Caco-2 (cell line): ENCODE measurements around the gene ZNF747. TPM values are rescaled to one million over a fixed set of nuclear protein-coding genes. Genes with fewer than 3 reads are reported as not detected.

Experiments used
- BruUV-seq: library from RNA; stranded (reverse); fragments of 400-500 nt; replicated peaks from 2 replicates; lab custom pipeline; 2021; lab: Mats Ljungman, UMichigan
- CTCF ChIA-PET: fragments of 300-600 bp; sonication (Branson Sonifier 250); formaldehyde crosslinking; loops from one replicate; lab custom pipeline; 2022; ENCODE audit warnings: antibody characterized with exemption; lab: Charles Lee
- POLR2A ChIA-PET: fragments of 300-600 bp; sonication (Branson Sonifier 250); formaldehyde crosslinking; loops from one replicate; lab custom pipeline; 2022; ENCODE audit warnings: antibody characterized with exemption; lab: Charles Lee
- DNase-seq, 2 experiments: peaks; one replicate each; pipeline versions ENCODE4 v3.0.0 to v3.0.0-alpha.2; 2020 to 2022
- H3K27me3 ChIP-seq: replicated peaks from 2 replicates; pipeline ENCODE4 v1.6.0; 2011; ENCODE audit warnings: low read length; ENCODE audit not compliant: control insufficient read depth, insufficient read depth
- H3K36me3 ChIP-seq: 2 replicates; pipeline ENCODE4 v1.5.1; 2011; ENCODE audit warnings: low read length; ENCODE audit not compliant: control insufficient read depth, insufficient read depth
- H3K4me1 ChIP-seq: fragments of 250-450 bp; sonication (Bioruptor Pico); 2 replicates; pipeline ENCODE4 v1.5.1; 2020; ENCODE audit warnings: mild to moderate bottlenecking
- H3K4me3 ChIP-seq: 2 replicates; pipeline ENCODE4 v1.5.1; 2011; ENCODE audit warnings: low read depth, mild to moderate bottlenecking, control low read depth, low read length
- H3K9me3 ChIP-seq: fragments of 250-450 bp; sonication (Bioruptor Pico); 2 replicates; pipeline ENCODE4 v1.5.1; 2020; ENCODE audit warnings: mild to moderate bottlenecking, moderate library complexity
- H3K27ac Mint-ChIP-seq: one replicate; pipeline ENCODE4 v1.8.0; 2022; ENCODE audit warnings: mixed read lengths; ENCODE audit not compliant: unreplicated experiment
- H3K27me3 Mint-ChIP-seq: one replicate; pipeline ENCODE4 v1.8.0; 2022; ENCODE audit warnings: mixed read lengths; ENCODE audit not compliant: insufficient read depth, unreplicated experiment
- H3K36me3 Mint-ChIP-seq: one replicate; pipeline ENCODE4 v1.8.0; 2022; ENCODE audit warnings: mild to moderate bottlenecking, mixed read lengths; ENCODE audit not compliant: insufficient read depth, unreplicated experiment
- H3K4me1 Mint-ChIP-seq: one replicate; pipeline ENCODE4 v1.8.0; 2022; ENCODE audit warnings: low read depth, mixed read lengths; ENCODE audit not compliant: unreplicated experiment
- H3K4me3 Mint-ChIP-seq: one replicate; pipeline ENCODE4 v1.8.0; 2022; ENCODE audit warnings: mild to moderate bottlenecking, moderate library complexity, mixed read lengths; ENCODE audit not compliant: unreplicated experiment
- H3K9me3 Mint-ChIP-seq: one replicate; pipeline ENCODE4 v1.8.0; 2022; ENCODE audit warnings: mixed read lengths; ENCODE audit not compliant: unreplicated experiment
- CTCF ChIP-seq, 2 experiments: fragments of 200-600 bp in 1 of 2; IDR thresholded peaks; 1 replicate in 1 of 2; 2 replicates in 1 of 2; pipeline versions ENCODE4 v1.5.1 to v1.8.0; 2011 to 2022; ENCODE audit warnings: antibody characterized with exemption in 1 of 2, control low read depth in 1 of 2, inconsistent platforms in 1 of 2, low read depth in 1 of 2, low read length in 1 of 2, mild to moderate bottlenecking in 1 of 2, moderate library complexity in 1 of 2; ENCODE audit not compliant: insufficient read depth in 1 of 2, severe bottlenecking in 1 of 2, unreplicated experiment in 1 of 2
- intact Hi-C: fragments of 100-400 bp; cut with micrococcal nuclease; formaldehyde crosslinking; loops from one replicate; pipeline ENCODE4 v1.10.0; 2022; ENCODE audit not compliant: unreplicated experiment
- total RNA-seq: library from RNA; stranded (reverse); gene quantifications from 2 replicates; pipeline ENCODE4 v1.2.3, GENCODE V29; 2022

Gene ZNF747
- total RNA-seq, 1 experiment from 2014 or later, result 8.1 TPM

GRCh38 chr16:30555315-30556124 lies 20.9 kb upstream of the ZNF747 start:
- Mint-ChIP-seq H3K27ac (no peak overlapping the region), H3K9me3 (no peaks in the 10 kb centered on the region), H3K36me3 (peaks cover 18% of the 10 kb centered on the region), H3K4me3 (no peak overlapping the region), H3K27me3 (no peaks in the 10 kb centered on the region), H3K4me1 (peaks cover 6% of the 10 kb centered on the region)
- ChIA-PET CTCF (no interaction called here), POLR2A (no interaction called here)
- intact Hi-C loops, result no loop called here
- Histone ChIP-seq H3K27me3 (no peaks in the 10 kb centered on the region), H3K9me3 (no peaks in the 10 kb centered on the region), H3K36me3 (peaks cover 2% of the 10 kb centered on the region), H3K4me3 (no peak overlapping the region), H3K4me1 (peaks cover 9% of the 10 kb centered on the region)
- no TSS peak for BruUV-seq
- DNase-seq, result no peak
- no peak for TF ChIP-seq CTCF (IDR thresholded peaks at IDR 0.05; ENCODE audit: insufficient read depth in 1 of 2, low read depth in 1 of 2, low read length in 1 of 2, severe bottlenecking in 1 of 2, unreplicated experiment in 1 of 2)

- ChIA-PET CTCF (no interaction called here), POLR2A (no interaction called here)
- intact Hi-C loops, result no loop called here
- no peaks in the 10 kb centered on the region for H3K9me3 ChIP-seq
- H3K9me3 Mint-ChIP-seq, result no peaks in the 10 kb centered on the region
- TF ChIP-seq CTCF (IDR thresholded peaks at IDR 0.05; ENCODE audit: insufficient read depth in 1 of 2, low read depth in 1 of 2, low read length in 1 of 2, severe bottlenecking in 1 of 2, unreplicated experiment in 1 of 2), result no peak
- no peaks in the 10 kb centered on the region for H3K27me3 Mint-ChIP-seq
- H3K4me3 Mint-ChIP-seq, result no peak overlapping the region
- H3K36me3 Mint-ChIP-seq, result peaks cover 18% of the 10 kb centered on the region
- peaks cover 2% of the 10 kb centered on the region for H3K36me3 ChIP-seq
- BruUV-seq, result no TSS peak
- no peaks in the 10 kb centered on the region for H3K27me3 ChIP-seq
- H3K4me1 Mint-ChIP-seq, result peaks cover 6% of the 10 kb centered on the region
- H3K4me3 ChIP-seq, result no peak overlapping the region
- DNase-seq, result no peak
- H3K4me1 ChIP-seq, result peaks cover 12% of the 10 kb centered on the region
- no peak overlapping the region for H3K27ac Mint-ChIP-seq
Observed at GRCh38 chr16:30554557-30555314, 20.1 kb upstream of the ZNF747 start.

- Mint-ChIP-seq H3K27ac (peak overlapping the region; percentile 45), H3K27me3 (no peaks in the 10 kb centered on the region), H3K4me1 (peaks cover 18% of the 10 kb centered on the region), H3K4me3 (no peak overlapping the region), H3K36me3 (peaks cover 18% of the 10 kb centered on the region), H3K9me3 (no peaks in the 10 kb centered on the region)
- intact Hi-C loops, result no loop called here
- ChIA-PET POLR2A (interaction anchor here (0.6 to 1.0 kb wide), 3 partner anchors 13 to 124 kb away, joined by 3 to 5 read pairs (median 3); partner anchors contain the start of gene DCTPP1), CTCF (no interaction called here)
- no TSS peak for BruUV-seq
- Histone ChIP-seq H3K36me3 (peaks cover 2% of the 10 kb centered on the region), H3K4me3 (no peak overlapping the region), H3K9me3 (no peaks in the 10 kb centered on the region), H3K27me3 (no peaks in the 10 kb centered on the region), H3K4me1 (peaks cover 20% of the 10 kb centered on the region)
- DNase-seq, result no peak
- TF ChIP-seq CTCF (IDR thresholded peaks at IDR 0.05; ENCODE audit: insufficient read depth in 1 of 2, low read depth in 1 of 2, low read length in 1 of 2, severe bottlenecking in 1 of 2, unreplicated experiment in 1 of 2), result no peak
Observed at GRCh38 chr16:30553393-30553899, 18.8 kb upstream of the ZNF747 start.
